HG03457 (cell line): Measurements from ENCODE around the gene PIP5KL1.

Source experiments
- ATAC-seq: cut with Tn5 transposase; IDR thresholded peaks from one replicate; pipeline ENCODE4 v1.9.1; 2021; ENCODE audit warnings: moderate number of reproducible peaks; ENCODE audit not compliant: unreplicated experiment

The PIP5KL1 gene, protein sequence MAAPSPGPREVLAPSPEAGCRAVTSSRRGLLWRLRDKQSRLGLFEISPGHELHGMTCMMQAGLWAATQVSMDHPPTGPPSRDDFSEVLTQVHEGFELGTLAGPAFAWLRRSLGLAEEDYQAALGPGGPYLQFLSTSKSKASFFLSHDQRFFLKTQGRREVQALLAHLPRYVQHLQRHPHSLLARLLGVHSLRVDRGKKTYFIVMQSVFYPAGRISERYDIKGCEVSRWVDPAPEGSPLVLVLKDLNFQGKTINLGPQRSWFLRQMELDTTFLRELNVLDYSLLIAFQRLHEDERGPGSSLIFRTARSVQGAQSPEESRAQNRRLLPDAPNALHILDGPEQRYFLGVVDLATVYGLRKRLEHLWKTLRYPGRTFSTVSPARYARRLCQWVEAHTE

DNA sequence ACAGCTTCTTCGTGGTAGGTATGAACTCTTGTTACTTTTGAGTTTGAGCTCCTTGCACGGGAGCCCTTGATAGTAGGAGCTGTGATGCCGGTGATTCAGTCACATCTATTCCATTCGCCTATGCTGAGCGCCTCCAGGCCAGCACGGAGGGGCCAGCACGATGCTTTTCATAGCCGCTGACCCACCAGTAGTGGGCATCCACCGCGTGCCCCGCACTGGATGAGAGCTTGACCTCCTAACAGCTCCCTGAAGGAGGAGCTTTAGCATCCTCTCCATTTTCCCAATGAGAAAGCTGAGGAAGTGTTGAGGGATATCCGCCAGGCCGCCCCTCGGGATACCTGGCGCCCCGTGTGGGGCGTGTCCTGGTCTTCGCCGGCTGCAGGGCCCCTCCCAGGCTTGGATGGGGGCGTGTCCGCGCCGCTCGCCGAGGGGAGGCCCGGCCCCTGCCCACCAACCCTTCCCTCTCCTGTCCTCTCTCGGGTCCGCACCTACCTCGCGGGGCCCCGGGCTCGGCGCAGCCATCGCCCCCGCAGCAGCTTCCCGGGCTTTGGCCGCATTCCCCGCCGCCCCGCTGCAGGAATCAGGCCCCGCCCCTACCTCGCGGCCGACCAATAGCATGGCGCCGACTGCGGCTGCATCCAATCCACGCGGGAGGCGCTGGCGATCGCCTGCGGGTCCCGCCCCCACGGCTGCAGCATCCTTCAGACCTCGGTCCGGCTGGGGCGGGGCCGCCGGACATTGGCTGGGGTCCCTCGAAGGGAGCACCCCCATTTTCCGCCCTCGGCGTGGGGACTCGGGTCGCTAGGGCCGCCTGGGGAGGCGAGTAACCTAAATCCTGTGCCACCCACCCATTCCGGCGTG lies at the start of gene PIP5KL1:
PIP5KL1 (minus strand) TSS at position 547 of the 861 bp plus-strand sequence; CDS start at position 522, 25 bp downstream.
- ATAC-seq = peak; percentile 52

DNA sequence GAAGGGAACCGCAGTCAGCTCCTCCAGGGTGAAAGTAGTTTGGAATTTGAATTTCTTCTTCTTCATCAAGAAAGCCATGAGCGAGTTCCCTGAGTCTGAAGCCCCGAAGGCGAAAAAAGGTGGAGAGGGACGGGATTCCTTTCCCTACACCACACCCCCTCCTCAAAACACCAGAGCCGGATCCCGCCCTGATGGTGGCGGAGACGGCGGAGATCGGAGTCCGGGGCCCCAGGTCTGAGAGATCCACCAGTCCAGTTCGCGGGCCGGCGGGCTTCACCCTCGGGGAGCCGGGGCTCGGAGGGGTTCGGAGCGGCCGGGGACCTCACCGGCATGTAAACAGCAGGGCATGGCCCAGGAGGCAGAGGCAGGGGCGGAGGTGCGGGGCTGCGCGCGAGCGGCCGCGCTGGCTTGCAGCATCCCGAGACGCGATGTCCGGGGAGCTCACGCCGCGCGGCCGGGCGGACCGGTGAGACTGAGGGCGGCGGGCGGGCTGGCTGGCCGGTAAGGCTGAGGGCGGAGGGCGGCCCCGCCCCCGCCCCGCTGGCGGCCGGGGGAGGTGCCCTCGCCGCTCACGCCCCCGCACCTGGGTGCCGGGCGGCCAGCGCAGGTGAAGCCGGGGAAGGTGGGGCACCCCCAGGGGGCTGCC lies 49.6 kb upstream of the PIP5KL1 start:
- ATAC-seq = peak; percentile 17

DNA sequence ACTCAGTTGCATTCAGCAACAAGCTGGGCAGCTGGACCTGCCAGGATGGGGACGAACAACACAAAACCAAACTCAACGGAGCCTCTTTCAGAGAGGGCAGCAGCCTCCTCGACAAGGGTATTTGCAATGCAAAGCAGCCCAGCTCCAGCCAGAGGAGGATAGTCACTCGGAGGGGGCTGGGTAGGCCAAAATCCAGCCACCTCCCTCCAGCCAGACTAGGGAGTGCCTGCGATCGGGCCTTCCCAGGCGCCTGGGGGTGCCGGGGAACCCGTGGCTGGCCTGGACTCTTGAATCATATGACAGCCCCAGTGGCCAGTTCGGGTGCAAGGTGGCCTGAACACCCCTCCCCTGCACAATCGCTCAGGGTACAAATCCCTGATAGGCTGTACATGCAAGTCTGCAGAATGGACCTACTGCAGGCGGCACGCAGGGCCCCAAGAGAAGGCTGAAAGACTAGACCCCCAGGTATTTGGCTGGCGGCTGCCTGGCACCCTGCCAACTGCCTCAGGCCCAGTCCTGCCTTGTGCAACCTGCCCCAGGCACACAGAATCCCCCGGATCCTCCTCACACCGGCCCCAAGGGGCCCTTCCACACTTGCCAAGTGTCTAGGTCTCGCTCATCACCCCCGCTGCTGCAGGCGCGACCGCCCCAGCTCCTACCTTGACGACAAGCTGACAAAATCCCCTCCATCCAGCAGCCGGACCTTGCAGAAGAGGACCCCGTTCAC lies 48.9 kb upstream of the PIP5KL1 start:
- no peak for ATAC-seq

DNA sequence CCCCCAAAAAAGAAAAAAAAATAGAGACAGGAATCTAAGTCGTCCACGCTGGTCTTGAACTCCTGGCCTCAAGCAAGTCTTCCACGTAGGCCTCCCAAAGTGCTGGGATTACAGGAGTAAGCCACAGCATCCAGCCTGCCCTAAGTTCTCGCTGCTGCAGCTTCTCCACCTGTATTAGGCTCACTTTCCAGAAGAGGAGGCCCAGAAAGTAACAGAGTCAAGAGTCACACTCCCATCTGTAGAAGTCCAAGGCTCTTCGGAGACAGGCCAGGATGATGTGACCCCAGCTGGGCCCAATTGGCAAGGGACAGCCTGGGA lies 48.4 kb upstream of the PIP5KL1 start:
- no peak for ATAC-seq

DNA sequence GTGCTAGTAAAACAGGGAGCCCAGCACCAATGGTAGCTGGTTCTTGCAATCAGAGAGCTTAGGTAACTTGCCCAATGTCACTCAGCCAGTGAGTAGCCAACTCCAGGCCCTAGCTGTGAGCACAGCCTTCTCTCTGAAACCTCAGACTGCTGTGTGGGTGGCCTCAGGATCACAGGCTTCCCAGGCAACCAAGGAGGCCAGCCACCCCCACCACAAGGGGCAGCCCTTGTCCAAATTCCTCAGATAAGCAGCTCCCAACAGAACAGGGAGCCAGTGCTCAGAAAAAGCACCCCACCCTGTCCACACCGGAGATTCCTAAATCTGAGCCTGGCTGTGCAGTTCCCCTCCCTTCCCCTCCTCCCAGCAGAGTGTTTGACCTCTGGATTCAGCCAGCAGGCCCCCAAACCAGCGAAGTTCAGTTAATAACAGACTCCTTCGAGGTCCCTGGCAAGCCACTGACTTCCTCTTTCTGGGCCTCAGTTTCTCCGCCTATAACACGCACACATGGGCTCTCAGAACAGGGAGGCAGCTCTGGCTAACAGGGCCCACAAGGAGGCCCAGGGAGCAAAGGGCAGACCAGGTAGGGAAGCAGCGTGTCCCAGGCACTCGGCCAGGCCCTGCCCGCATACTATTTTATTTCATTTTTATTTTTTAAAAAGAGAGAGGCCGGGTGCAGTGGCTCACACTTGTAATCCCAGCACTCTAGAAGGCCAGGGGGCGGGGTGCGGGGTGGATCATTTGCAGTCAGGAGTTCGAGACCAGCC lies 47.5 kb upstream of the PIP5KL1 start:
- ATAC-seq = no peak

DNA sequence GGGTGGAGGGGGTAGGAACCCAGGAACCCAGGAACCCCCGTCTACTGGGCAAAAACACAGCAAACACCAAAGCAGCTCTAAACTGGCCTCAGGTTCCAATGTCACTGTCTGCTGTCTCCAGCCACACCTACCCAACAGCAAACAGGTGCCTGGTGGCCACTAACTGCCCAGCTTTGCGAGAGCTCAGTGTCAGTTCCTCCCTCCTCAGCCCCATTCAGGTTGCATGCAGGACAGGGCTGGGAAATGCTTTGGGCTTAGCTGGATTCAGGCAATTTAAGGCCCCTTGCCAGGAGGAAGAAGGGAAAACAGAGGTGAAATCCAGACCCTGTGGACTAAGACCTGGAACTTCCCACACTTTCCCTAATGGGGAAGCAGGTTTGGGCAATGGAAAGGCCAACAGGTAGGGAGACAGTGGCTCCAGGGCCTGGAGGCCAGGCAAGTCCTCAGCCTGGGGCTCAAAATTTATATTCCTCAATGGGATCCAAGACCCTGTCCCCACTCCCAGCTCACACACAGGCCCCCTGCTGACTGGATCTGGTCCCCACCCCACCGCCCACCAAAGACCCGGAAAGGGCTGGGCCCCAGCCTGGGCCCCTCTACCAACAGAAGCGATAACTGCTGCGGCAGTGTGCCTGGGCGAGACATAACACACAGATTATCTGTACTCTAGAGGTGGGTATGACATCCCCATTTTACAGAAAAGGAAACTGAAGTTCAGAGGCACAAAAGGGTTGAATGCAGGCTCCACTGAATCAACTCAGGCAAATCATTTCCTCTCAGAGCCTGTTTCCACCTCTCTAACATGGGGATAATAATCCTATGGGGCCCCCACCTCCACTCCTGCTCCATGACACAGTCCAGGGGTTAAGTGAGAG lies 46.7 kb upstream of the PIP5KL1 start:
- no peak for ATAC-seq

DNA sequence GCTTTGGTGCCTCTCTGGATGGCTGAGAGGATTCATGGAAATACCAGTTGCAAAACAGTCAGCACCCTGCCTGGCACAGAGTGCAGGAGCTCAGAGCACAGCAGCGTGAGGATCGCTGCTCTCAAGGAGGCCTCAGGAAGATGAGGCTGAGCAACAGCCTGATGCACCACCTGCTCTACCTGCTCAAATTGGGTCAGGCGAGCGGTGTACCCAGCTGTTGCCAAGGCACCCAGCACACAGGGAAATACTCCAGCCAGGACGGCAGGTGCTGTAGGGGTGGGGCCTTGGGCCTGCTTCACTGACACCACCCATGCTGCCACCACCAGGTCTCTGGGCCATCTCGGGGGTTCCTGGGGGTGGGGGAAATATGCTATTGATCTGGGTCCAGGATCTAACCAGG lies 45.9 kb upstream of the PIP5KL1 start:
- ATAC-seq = no peak

DNA sequence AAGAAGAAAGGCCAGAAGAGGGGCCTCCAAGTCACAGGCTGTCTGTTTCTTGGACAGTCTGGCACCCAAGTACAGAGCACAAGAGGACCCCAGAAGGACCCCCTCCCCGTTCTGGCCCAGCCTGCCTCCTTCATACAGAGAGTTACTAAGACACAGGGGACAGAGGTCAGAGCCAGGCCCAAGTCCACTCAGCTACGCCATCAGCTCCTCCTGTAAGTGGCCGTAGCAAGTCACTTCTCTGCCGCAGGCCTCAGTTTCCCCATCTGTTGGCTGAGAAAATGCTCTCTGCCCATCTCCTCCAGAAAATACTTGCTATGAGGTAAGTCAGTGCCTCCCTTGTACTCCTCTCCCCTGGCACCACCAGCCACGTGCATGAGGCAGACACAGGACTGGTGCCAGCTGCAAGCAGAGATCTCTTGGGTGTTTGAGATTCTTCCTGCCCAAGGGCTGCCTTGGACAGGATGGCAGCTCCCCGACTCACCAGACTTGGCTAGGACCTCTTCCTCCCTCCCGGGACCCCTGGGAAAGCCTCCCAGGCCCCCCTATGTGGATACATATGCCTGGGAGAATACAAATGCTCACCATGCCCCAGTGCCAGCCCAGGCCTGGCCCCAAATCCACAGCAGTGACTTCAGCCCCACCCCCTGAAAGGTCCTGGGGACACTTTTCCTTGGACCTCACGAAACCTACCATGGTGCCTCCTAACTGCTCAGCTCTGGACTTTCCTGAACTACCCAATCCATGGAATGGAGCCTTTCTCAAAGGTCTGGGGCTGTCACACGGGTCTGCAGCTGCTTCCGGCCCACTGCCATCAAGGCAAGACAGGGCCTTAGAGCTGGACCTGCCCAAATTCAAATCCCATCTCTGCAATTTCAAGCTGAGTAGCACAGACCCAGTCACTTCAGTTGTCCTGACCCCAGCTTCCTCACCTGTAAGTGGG lies 45.1 kb upstream of the PIP5KL1 start:
- no peak for ATAC-seq

DNA sequence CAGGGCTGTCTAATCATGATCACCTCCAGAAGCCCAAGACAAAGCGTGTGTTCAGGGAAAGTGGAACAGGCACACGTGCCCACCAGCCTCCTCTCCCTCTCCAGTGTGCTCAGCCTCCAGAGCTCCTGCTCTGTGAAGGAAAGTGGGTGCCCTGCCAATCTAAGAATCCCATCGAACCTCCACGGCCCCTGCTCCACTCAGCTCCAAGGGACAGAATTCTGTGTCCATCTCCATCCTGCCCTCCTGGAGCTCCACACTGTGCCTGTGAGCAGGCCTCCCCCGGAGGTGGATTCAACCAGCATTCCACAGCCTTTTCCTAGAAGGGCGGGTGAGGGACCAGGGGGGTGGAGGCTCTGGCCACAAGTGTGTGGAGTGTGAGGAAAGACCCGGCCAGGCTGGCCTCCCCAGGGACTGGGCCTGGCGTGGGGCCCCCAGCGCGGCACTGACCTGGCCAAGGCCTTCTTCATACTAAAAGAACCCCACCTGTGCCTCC lies 44.2 kb upstream of the PIP5KL1 start:
- no peak for ATAC-seq

DNA sequence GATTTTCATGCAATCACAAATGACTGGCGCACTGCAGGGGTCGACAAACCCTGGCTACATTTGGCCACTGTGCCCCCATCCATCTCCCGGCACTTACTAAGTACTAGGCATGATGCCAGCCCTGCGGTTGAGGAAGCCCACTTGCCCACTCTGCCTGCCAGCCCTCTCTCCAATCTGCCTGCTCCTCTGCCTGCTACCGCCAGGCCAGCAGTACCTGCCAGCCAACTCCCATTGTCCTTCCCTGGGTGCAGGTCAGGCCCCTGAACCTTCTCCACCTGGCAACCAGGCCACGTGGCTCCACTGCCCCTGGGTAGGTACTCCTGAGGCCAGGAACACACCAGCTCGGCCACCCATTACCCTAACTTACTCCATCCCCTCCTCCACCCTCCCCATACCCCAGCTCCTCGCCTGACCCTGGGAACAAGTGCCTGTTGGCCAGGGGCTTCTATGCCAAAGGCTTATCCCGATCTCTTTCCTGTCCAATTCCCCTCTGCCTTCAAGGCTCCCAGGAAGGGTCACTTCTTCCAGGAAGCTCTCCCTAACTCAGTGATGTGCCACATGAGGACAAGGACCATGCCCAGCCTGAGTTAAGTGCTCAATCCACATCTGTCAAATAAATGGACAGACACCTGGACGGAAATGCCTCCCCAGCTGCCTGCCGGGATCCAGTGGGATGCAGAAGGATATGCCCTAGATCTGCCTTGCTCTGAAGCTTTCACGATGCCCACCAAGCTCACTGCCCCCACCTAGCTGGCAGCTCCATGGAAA lies 43.6 kb upstream of the PIP5KL1 start:
- no peak for ATAC-seq

DNA sequence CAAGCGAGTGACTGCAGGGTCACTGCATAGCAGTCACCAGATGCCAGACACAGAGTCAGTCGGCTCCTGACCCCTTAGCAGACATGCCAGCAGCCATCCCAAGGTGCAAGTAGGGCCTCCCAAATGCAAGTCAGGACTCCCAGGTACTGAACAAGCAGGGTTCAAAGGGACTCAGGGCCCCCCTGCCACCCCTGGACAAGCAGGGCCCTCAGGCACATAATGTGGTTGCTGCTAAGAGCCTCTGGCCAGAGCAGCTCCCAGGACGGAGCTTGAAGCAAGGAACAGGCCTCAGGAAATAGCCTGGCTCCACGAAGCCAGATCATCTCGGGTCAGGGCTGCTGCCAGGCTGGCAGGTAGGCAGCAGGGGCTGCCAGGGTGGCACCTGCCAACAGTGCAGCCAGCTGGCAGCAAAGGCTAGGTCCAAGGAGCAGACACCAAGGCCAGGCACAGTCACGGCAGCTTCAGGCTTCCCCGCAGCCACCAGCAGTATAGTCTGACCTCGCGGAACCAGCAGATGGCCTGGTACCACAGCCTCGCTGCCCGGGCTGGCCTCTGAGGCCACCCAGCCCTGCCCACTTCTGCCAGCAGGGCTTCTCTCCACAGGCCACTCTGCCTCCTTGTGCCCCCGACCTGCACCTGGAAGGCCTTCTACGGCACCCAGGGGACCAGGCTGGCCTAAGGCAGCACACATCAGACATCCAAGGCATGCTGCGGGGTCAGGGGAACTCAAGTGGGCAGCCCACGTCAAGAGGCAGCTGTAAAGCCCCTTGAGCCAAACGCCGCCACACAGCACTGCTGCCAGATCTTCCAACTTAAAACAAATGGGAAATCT lies 42.8 kb upstream of the PIP5KL1 start:
- no peak for ATAC-seq

DNA sequence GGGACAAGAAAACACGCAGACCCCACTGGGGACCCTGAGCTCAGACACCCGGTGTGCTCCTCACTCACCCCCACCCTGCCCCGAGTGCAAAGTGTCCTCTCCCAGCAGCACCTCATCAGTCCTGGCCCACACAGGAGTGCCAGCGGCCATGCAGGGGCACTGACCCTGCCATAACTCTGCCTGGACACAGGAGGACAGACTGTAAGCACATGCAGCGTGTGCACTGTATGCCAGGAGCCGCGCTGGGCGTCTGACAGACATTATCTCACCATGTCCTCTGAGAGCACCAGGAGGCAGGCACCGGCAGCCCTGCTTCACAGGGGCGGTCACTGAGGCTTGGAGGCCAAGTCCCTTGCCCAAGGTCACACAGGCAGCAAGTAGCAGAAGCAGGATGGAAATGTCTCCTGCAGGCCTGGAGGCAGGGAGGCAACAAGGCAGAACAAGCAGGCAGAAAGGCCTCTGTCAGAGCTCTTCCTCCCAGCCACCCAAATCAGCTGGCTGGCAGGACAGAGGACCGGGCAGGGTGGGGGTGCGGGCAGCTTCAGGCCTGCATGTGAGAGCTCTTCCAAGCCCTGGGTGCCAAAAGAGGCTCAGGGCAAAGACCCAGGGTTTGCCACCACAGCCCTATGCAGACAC lies 41.8 kb upstream of the PIP5KL1 start:
- ATAC-seq = no peak

DNA sequence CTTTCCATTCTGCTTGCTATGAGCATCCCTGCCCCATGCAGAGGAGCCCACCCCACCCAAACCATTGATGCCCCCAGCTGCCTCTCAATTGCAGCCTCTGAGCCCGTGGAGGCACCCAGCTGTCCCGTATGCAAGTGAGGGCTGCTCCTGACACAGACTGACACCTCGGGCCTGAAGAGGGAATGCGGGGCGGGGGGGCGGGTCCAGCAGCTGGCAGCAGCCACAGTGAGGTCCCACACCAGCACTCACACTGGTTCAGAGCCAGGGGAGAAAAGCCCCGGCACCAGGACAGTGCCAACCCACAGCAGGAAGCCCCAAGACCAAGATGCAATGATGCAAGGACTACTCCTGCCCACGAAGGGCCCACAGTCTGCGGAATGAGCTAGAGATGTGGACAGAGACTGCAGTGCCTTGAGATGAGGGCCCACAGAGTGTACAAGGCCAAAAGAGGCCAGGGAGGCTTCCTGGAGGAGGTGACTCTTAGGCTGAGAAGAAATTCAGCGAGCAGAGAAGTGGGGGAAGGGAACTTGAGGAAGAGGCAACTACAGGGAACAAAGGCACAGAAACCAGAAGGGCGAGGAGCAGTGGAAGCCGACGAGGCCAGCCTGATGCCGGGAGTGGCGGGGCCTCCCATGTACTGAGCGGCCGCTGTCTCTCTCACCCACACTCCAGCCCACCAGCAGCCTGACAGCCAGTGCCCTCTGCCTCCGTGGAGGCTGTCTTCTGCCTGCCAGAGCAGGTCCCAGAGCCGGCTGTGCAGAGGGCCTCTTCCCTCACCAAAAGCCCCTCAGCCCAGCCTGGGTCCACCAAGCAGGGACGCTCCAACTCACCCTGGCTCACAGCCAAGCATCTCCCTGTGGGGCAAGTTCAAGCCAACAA lies 41.0 kb upstream of the PIP5KL1 start:
- no peak for ATAC-seq

DNA sequence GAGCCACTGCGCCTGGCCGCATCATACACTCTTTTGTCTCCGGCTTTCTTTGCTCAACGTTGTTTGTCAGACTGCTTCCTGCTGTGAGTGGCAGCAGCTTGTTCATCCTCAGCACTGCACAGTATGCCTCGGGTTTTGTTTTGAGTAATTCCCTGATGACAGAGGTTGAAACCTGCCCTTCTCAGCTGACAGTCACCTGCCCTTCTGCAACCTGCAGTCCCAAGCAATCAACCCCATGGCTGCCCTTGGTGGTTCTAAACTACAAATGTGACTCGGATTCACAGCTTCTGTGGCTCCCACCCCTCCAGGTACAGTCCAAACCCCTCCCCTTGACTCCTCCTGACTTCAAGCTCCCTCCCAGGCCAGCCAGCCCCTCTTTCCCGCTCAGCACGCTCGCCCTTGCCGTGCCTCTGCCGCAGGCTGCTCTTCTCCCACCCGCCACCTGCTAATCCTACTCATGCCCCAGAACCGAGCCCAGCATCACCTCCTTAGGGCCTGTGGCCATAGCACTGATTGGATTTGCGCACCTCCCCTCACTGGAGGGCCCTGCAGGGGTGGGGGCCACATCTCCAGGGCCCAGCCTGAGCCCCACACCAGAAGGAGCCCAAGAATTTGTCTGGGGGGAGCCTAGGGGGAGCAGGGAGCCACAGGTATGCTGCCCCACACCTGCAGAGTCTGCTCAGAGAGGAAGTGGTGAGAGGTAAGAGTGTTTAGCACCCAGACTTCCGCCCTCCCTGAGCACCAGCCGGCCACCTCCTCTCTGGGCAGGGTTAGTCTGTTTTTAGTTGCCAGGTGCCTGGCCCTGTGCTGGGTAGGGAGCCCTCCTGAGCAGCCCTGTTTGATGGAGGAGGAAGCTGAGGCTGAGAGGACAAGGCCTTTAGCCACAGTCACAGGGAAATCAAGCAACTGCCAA lies 40.1 kb upstream of the PIP5KL1 start:
- ATAC-seq = peak; percentile 56
